HG03108 (cell line): Measurements from ENCODE around the gene DEDD2.

ENCODE experiments used
- ATAC-seq: cut with Tn5 transposase; IDR thresholded peaks from one replicate; pipeline ENCODE4 v1.9.1; 2021; ENCODE audit warnings: moderate library complexity; ENCODE audit not compliant: unreplicated experiment

DEDD2 gene

DNA sequence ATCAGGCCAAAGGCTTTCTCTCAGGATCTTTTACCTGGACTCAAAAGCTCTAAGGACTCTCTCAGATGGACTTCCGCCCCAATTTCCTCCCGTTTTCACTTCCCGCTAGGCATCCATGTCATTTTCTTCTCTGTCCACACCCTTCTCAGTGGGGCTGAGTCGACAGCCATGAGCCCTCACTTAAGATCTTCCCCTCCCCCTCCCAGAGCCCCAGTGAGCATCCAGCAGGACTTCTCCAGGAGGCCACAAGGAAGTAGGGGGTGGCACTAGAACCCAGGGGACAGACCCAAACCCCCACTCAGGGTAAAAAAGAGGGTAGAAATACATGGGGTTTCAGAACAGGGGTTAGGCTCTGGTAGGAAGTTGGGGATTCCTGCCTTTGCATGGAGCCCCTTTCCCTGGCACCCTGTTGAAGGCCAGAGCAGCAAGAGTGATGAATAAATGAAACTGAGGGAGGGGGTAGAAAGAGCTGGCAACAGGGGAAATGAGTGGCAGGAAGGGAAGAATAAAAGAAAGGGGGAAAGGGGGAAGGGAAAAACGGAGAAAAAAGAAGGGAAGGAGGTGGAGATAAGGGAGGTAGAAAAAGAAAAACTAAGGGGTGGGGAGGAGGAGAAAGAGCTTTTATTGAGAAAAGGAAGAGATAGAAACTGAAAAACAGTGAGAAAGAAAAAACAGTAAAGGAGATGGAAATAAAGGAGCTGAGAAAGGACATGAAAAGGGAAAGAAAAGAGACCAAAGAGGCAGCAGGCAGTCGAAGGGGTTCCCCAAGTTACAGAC lies 42.3 kb downstream of the DEDD2 start:
- no peak for ATAC-seq

DNA sequence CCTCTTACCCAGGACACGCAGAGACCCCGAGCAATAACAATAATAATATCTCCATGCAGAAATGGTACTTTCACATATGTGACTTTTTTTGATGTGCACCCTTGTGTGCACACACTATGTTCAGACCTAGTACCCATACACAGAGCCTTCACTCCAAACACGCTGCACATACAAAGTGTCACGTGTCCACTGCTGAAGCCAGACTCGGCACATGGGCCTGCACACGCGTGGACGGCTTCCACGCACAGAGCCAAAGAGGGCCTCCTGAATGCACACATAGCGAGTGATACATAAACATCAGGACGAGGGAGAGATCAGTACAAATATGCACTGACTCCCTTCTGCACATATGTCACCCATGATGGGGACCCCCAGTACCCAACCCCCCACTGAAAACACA lies 43.3 kb downstream of the DEDD2 start:
- no peak for ATAC-seq

DNA sequence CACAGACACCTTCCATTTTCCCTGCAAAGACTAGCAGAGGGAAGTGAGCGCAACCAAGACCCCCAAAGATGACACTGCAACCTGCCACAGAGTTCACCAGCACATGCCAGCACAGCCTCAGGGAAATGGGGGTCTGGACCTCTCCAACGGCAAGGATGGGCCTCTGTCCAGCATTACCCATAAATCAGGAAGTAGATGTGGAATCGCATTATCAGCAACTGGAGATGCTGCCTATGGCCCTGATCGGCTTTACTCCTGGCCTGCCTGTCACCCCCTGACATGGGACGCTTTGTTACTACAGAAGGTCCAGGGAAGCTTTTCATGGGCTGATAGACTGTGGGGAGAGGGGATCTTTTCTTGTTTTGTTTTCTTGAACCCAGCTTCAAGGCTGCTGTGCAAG lies 43.8 kb downstream of the DEDD2 start:
- ATAC-seq: no peak

DNA sequence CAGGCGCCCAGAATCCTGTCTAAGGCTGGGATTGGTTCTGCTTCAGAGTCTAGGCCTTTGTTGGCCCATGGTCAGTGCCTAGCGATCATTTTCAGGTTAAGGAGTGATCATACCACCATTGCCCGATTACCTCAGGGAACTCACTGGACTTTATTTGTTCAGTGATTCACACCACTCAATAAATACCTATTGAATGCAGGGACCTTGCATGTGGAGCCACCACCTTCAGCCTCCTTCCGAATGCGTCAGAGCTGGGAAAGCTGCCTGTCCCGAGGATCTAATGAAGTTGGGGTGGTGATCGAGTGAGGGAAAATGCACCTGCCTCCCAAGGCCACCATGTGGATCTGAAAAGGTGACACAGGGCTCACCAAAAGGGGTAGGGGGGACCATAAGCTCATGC lies 45.2 kb downstream of the DEDD2 start:
- no peak for ATAC-seq

DNA sequence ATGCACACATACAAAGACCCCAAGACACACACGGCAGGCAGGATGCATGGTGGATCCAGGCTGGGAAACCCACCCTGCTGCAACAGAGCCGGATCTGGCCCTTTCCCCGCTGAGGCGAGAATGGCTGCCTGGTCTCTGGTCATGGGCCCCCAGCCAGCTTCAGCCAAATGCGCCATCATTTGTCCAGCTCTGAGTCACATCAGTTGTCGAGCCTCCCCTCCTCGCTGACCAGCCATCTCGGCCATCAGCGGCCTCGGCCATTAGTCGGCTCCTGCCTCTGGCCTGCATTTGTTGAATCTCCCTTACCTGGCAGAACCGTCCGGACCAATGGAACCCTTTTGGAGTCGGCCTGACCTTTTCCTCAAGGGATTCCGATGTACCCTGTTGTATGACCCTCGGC lies 46.8 kb downstream of the DEDD2 start:
- no peak for ATAC-seq

DNA sequence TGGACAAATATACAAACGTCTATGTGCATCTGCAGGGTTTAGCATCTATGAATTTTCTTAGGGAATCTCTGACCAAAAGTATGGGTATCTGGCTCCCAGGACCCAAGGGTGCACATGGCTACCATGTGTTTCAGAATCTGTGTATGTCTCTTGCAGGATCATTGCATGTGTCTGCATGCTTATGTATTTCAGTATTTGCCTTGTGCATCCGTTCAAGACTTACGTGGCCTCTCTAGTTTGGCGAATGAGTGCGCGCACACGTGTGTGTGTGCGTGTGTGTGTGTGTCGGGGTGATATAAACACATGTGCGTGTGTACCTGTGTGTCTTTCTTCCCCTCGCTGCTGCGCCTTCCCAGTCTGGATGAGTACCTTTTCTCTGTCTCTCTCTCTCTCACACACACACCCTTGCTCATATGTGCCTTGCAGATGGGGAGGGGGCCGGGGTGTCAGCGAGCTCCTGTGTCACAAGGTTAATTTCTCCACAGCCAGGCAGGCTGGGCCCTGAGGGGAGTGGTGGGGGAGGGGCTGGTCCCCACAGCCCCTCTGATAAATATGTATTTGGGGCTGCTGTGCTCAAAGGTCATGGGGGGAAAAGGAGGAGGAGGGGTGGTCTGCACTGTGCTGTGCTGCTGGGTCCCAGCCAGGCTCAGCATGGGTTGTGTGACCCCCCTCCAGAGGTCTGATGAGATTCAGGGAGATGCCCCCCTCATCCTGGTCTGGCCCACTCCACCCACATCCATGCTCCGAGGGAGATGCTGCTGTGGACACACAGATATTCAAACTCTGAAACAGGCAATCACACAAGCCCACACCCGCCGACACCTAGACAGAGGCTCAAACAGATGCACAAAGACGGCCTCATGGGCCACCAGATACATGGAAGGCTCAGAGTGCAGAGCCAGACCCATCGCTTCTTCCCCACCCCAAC lies 47.7 kb downstream of the DEDD2 start:
- ATAC-seq: no peak

DNA sequence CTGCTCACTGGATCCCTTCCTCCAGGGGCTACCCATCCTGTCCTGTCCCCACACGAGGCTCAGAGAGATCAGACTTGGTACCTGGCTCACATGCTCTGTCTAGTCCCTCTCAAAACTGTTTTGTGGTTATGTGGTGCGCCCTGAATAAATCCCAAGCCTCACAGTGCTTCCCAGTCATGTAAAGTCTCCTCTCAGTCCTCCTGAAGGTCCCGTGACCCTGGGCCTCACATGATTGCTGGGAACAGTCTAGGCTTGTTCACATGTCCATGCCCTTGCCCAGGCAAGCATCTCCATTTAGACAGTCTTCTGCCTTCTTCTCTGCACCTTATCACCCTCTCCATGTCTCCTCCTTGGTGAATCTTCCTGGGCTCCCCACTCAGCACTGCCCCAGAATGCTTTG lies 49.3 kb downstream of the DEDD2 start:
- ATAC-seq: no peak

DNA sequence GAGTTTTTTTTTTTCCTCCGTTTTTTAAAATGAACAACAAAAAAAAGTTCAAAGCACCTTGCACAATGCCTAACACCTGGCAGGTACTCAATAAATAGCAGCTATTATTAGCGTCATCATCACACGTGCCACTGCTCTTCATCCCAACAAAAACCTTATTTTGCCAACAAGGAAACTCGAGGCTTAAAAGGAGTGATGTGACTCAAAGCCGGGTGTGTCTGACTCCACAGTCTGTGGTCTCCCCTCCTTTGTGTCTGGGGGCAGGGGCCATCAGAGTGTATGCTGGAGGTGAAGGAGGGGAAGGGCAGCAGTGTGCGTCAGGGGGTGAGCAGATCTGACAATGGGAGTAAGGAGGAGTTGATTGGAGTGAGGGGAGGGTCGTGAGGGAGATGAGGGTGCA lies 51.2 kb downstream of the DEDD2 start:
- ATAC-seq: no peak

DNA sequence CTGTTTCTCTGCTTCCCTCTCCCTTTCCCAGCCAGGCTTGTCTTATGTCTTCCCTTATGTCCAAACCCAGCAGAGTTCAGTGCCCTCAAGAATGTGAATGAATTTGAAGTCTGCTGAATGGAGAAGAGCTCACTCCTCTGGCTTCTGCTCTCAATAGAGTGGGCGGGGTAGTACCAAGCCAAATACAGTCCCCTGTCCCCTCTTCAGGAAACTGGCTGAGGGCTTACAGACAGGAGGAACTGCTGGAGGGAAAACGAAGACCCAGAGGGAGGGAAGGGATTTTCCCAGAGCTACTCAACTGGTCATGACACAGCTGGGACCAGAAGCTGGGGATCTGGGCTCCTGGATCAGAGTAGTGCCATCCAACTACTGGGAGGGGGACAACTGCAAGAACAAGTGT lies 52.3 kb downstream of the DEDD2 start:
- ATAC-seq: no peak

DNA sequence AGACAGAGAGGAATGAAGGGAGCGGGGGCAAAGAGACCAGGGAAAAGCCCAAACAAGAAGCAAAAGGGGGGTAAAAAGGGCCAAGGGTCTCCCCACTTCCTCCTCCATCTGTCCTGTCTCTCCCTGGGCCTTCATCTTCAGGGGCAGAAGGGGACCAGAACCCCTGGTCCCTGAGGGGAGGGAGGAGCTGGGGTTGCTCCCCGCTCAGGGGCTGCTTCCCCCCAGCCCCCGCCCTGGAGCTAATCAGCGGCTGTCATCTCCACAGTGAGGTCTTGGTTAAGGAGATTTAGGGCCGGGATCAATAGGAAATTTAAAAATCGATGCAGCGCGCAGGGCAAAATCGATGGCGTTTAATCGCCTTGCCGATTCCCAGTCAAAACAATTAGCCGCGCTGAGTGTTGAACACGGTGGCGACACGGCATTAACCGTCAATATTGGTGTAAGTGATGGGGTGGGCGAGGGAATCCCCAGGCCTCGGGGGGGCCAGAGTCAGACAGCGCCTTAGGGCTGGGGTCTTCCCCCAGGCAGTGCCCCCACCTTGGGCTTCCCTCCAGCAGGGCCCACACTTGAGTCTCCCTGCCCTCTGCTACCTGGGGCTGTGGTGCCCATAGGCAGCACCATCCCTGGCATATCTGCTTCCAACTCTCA lies 55.7 kb downstream of the DEDD2 start:
- ATAC-seq: no peak

DNA sequence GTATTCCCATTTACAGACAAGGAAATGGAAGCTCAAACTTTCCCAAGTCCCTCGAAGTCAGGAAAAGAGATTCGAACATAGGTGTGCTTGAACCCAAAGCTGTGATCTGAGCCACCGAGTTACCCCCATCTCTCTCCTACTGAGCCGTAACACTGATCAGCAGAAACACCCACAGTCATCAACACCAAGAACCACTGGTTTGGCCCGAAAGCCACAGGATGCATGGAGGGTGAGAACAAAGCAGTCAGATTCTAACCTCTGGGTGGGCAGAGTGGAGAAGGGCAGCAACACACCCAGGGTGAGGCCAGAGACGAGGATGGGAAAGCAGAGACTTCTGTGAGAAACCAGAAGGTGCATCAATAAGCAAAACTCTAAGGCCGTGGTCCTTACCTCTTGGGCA lies 57.5 kb downstream of the DEDD2 start:
- no peak for ATAC-seq

DNA sequence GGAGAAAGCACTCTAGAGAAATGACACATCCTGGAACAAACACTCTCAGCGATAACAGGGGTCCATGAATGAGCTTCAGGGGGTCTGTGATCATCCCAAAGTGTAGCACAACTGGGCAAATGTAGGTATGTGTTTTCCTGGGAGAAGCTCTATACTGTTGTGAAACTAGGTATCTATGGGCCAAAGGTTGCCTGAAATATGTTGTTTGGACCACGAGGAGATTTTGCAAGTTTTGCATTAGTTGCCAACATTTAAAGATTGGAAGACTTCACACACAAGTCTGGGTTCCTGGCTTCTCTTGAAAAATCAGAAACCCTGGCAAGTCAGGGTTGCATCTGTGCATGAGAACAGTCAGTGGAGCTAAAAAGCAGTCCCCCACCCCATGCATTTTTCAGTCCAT lies 58.6 kb downstream of the DEDD2 start:
- ATAC-seq: no peak

DNA sequence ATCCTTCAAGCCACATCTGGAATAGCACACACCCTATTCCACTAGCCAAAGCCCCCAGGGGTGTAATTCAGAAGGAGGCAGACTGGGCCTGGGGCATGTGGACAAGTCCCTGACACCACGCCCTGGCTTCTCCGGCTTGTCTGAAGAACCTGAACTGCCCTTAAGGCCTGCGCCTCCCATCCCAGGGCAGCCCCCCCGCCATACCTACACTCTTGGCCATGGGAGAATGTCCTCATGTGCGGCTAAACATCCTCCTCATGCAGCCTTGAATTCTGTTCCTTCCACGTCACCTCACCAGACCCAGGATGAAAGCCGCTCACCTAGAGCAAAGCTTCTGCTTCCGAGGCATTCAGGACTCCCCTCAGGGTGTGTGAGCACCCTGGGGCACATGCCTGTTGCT lies 60.9 kb downstream of the DEDD2 start:
- ATAC-seq: no peak

DNA sequence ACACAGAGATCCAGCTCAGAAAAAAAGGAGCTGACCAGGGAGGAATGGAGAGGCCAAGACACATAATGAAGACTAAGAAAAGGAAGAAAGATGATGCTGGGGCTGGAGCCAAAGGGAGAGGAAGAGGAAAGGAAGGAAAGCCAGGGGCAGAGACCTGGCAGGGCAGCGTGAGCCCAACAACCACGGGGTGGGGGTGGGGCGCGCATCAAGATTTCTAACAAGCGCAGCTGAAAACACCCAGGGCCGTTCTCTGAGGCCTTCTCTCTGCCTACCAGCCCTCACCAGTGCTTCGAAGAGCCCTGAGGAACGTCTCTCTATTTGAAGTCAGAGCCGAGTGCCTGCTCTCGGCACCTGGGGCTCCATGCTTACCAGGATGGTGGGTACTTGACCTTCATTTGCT lies 61.7 kb downstream of the DEDD2 start:
- ATAC-seq: no peak

DNA sequence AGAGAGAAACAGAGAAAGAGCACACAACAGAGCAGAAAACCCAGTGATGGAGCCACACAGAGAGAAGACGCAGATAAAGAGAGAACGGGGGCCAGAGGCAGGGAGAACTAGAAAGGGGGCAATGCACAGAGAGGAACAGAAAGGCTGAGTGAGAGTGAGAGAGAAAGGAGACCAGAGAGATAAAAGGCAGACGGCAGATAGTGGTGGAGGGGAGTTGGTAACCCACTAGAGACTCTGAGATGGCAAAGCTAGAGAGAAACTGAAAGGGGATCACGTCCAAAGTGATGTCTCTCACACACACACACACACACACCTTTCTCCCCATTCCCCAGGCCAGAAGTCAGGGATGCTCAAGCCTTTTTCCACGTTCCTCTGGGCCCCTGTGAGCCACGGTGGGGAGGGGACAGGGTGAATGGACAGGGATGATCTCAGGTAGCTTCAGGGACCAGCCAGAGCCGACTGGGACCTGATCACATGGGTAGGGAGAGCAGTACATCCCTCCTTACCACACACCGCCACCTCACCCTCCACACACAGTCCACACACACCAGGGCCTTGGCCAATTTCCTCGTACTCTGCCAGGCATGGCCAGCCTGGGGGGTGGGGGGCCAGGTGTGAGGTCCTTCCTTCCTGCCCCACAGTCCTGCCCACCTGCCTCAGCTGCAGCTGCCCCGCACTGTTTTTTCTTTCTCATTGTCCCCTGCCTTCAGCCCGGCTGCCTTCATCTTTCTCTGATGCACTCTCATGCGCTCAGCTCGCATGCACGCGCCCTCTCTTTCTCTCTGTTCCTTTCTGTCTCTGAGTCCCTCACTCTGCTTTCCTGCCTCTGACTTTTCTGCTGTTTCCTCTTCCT lies 62.8 kb downstream of the DEDD2 start:
- no peak for ATAC-seq

DNA sequence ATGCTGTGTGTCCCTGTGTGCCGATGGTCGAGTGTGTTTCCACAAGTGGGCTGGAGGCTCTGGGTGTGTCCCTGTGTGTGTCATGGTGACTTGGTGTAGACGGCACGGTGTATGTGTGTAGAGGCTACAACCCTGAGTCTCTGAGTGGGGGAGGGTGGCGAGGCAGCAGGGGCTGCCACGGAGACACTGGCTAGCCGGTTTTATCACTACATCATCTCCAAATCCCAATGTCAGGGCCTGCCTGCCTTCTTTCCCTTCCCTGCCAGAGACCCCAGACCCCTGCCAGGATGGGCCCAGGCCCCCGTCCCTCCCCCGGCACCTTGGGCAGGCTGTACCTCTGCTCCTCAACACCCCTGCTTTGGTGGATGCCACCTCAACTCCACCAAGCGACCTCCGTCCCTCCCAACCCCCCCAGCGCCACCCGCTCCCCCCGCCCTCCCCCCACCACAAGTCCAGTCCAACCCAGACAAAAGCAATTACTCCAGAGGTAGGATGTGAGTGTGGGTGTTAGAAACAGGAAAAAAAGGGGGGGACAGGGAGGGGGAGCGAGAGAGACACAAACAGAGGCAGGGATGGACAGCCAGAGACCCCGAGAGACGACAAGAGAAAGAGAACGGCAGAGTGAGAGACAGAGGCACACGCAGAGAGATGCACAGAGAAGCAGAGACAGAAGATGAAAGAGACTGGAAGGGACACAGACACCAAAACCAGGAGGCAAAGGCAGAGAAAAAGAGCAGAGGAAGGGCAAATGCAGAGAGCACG lies 63.6 kb downstream of the DEDD2 start:
- no peak for ATAC-seq

DNA sequence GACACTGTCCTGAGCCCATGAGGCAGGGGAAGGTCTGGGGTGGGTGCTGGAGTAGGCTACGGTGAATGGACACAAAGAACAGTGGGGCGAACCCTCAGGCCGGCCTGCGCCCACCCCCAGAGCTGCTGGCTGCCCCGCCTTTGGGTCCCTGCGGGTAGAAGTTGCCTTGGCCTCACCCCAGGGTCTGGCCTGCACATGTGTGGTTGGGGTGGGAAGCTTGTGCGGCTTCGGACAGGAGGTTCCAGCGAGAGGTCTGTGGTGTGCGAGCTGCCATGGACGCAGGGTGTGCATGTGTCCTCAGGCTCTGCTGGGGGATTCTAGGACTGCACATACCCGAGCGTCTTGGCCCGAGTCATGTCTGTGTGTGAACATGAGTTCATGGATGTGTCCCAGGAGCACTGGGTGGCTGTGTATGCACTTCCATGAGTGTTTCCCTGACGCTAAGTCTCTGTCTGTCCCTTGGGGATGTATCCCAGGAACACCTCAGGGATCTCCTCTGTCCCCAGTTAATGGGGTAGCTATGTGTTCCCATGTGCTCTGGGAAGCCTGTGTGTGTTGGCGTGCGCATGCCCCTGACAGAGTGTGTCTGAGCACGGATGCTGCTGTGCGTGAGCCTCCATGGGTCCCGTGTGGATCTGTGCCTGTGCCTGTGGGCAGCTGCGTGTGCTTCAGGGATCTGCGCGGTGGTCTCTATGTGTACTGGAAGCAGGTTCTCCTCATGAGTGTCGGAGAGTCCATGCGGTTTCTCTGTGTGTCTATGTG lies 64.4 kb downstream of the DEDD2 start:
- ATAC-seq: no peak

DNA sequence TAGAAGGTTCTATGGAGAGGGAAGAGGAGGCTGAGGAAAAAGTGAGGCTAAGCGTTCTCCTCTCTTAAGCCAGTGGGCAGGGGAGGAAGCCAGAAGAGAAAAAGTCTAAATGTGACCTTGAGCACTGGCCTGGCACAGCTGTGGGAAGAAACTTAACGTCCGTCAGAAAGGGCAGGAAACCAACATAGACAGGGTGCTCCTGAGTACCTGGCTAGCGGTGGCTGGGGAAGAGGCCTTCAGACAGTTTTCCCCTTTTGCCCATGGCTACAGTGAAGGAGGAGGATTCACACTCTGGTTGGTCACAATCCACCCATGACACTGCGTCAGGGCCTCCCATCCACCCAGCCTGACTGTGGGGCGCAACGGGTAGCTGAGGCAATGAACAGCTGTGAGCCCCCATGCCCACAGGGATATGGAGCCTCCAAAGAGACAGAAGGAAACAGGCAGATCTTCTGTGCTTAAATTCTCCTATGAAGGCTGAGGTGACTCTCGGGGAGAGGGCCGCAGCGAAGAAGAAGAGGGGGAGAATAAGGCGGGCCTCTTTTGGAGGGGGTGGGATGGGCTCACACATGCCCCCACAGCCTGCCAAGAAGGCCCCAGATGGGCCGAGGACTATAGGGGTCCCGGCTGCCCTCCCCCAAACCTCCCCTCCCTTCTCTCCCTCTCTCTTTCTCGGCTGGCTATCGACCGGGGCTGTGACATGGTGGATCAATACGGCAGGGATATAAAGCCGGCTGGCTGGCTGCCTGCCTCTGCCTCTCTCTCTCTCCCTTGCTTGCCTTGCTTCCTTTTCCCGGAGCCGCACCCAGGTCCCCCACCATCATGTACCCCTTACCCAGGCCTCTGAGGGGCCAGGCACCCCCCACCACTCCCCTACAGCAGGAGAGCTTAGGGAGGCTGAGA lies 65.4 kb downstream of the DEDD2 start:
- no peak for ATAC-seq
